ENCODE results near the gene PIGZ.

DNA sequence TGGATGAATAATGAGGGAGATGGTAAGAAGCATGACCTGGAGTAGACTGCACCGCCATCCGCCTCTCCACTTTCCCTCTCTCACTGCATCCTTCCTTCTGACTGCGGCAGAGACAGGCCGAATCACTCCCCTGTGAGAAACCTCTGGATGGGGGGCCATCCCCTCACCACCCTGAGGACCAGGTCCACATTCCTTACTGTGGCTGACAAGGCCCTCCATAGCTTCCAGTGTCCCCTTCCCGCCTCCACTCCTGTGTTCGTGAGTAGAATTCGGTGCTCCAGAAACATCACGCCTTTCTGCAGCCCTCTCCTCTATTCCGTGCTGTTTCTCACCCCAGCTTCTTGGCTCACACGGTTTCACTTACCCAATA is 2.8 kb downstream of the PIGZ start:
- no peak for TF ChIP-seq CTCF (IDR thresholded peaks at IDR 0.05)
- no peak for TF ChIP-seq POLR2AphosphoS5 (IDR thresholded peaks at IDR 0.05)
- no peak for TF ChIP-seq POLR2A (IDR thresholded peaks at IDR 0.05)
